Keratinocyte (primary cell): ENCODE results near the gene FUT6. TPM values are rescaled to one million over a fixed set of nuclear protein-coding genes. Genes with fewer than 3 reads are reported as not detected.

Experiments used
- DNase-seq: peaks from one replicate; pipeline ENCODE4 v3.0.0-alpha.2; 2011; ENCODE audit warnings: low read depth, missing footprints, low spot score
- FAIRE-seq: peaks from 2 replicates; lab custom pipeline; 2011; peaks lifted over from hg19 to GRCh38; lab: Jason Lieb, UNC
- H2AFZ ChIP-seq: 2 replicates; pipeline ENCODE4 v1.6.0; 2012; ENCODE audit warnings: low read length, control low read depth, inconsistent platforms; ENCODE audit not compliant: control insufficient read depth
- H3K27ac ChIP-seq: 2 replicates; pipeline ENCODE4 v1.5.1; 2011; ENCODE audit warnings: low read length; ENCODE audit not compliant: control insufficient read depth, insufficient read depth
- H3K27me3 ChIP-seq: 3 replicates; pipeline ENCODE4 v1.6.0; 2011; ENCODE audit warnings: low read length; ENCODE audit not compliant: control insufficient read depth, insufficient read depth; ENCODE audit errors: extremely low read depth
- H3K36me3 ChIP-seq, 2 experiments: 2 replicates in 1 of 2; 3 replicates in 1 of 2; pipeline ENCODE4 v1.5.1; 2011; ENCODE audit warnings: low read length in 2 of 2, mild to moderate bottlenecking in 1 of 2; ENCODE audit not compliant: control insufficient read depth in 2 of 2, insufficient read depth in 2 of 2; ENCODE audit errors: extremely low read depth in 1 of 2
- H3K4me1 ChIP-seq: 3 replicates; pipeline ENCODE4 v1.5.1; 2011; ENCODE audit warnings: low read length; ENCODE audit not compliant: control insufficient read depth, insufficient read depth; ENCODE audit errors: extremely low read depth
- H3K4me2 ChIP-seq: 3 replicates; pipeline ENCODE4 v1.6.0; 2011; ENCODE audit warnings: low read depth, low read length; ENCODE audit not compliant: control insufficient read depth, insufficient read depth; ENCODE audit errors: extremely low read depth
- H3K4me3 ChIP-seq, 3 experiments: fragments of 200-600 bp in 1 of 3; sonication (generic) in 1 of 3; 2 replicates in 2 of 3; 3 replicates in 1 of 3; pipeline ENCODE4 v1.5.1; 2011 to 2016; ENCODE audit warnings: low read length in 3 of 3, mild to moderate bottlenecking in 3 of 3, control low read depth in 2 of 3, inconsistent platforms in 1 of 3, low read depth in 1 of 3, mixed read lengths in 1 of 3, mixed run types in 1 of 3, moderate library complexity in 1 of 3; ENCODE audit not compliant: control insufficient read depth in 2 of 3, insufficient read depth in 2 of 3; ENCODE audit errors: extremely low read depth in 1 of 3
- H3K79me2 ChIP-seq: 2 replicates; pipeline ENCODE4 v1.6.0; 2012; ENCODE audit warnings: low read length; ENCODE audit not compliant: control insufficient read depth, insufficient read depth
- H3K9ac ChIP-seq: 3 replicates; pipeline ENCODE4 v1.6.0; 2011; ENCODE audit warnings: low read length; ENCODE audit not compliant: control insufficient read depth, insufficient read depth; ENCODE audit errors: extremely low read depth
- H3K9me1 ChIP-seq: 3 replicates; pipeline ENCODE4 v1.6.0; 2011; ENCODE audit warnings: low read length; ENCODE audit not compliant: control insufficient read depth, insufficient read depth; ENCODE audit errors: extremely low read depth
- H3K9me3 ChIP-seq: 2 replicates; pipeline ENCODE4 v1.5.1; 2012; ENCODE audit warnings: low read depth, low read length; ENCODE audit not compliant: control insufficient read depth
- H4K20me1 ChIP-seq: 3 replicates; pipeline ENCODE4 v1.6.0; 2011; ENCODE audit warnings: low read length; ENCODE audit not compliant: control insufficient read depth, insufficient read depth; ENCODE audit errors: extremely low read depth
- EZH2 ChIP-seq: IDR thresholded peaks from one replicate; pipeline ENCODE4 v1.6.1; 2012; ENCODE audit warnings: inconsistent platforms, mild to moderate bottlenecking, low read length, moderate library complexity
- dilution Hi-C: fragments of 300-500 bp; cut with MboI; formaldehyde crosslinking; loops from one replicate; pipeline ENCODE4 v1.7.0; 2020; ENCODE audit warnings: low sequenced_read_pairs; ENCODE audit not compliant: extremely low pct_ligation_motif_present
- polyA plus RNA-seq, 5 experiments: library from polyadenylated mRNA; depleted of rRNA in 3 of 5; stranded (reverse) in 3 of 5; stranded (forward) in 1 of 5; unstranded in 1 of 5; fragments of >200 nt; gene quantifications; 1 replicate in 1 of 5; 2 replicates in 3 of 5; 3 replicates in 1 of 5; pipeline versions ENCODE4 v1.2.1 to v1.2.3, GENCODE V29; 2011 to 2012; ENCODE audit warnings: missing spikeins in 2 of 5, low read depth in 1 of 5, low replicate concordance in 1 of 5
- TF ChIP-seq, protein P1 (sequence below), 3 experiments: IDR thresholded peaks in 1 of 3; conservative IDR thresholded peaks in 1 of 3; optimal IDR thresholded peaks in 1 of 3; 2 replicates in 2 of 3; 3 replicates in 1 of 3; pipeline versions ENCODE3 to v1.5.1; 2011; ENCODE audit warnings: low read length in 3 of 3, mild to moderate bottlenecking in 3 of 3, moderate library complexity in 2 of 3, control low read depth in 1 of 3, inconsistent platforms in 1 of 3; ENCODE audit not compliant: insufficient read depth in 2 of 3; ENCODE audit errors: extremely low read depth in 1 of 3

The FUT6 gene
- polyA plus RNA-seq, 1 donor (not counting 4 experiments of a cell fraction or from before 2014, with no cell fraction given): not detected

DNA sequence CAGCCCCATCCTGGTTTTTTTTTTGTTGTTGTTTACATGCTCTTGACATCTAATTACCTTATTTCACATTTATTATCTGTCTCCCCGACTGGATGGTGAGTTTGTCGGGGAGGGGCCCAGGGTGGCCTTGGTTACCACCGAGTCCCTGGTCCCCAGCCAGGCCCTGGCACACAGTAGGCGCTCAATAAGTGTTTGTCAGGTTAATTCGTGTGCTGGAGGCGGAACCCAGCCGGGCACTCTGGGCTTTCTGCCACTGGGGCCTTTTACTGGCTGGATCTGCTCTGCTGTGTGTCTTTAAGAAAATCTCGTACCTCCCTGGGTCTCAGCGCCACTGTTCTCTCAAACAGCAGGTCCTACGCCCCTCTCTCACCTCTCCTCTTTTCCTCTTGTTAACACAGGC is 30.0 kb downstream of the FUT6 start:
- TF ChIP-seq, protein P1, sequence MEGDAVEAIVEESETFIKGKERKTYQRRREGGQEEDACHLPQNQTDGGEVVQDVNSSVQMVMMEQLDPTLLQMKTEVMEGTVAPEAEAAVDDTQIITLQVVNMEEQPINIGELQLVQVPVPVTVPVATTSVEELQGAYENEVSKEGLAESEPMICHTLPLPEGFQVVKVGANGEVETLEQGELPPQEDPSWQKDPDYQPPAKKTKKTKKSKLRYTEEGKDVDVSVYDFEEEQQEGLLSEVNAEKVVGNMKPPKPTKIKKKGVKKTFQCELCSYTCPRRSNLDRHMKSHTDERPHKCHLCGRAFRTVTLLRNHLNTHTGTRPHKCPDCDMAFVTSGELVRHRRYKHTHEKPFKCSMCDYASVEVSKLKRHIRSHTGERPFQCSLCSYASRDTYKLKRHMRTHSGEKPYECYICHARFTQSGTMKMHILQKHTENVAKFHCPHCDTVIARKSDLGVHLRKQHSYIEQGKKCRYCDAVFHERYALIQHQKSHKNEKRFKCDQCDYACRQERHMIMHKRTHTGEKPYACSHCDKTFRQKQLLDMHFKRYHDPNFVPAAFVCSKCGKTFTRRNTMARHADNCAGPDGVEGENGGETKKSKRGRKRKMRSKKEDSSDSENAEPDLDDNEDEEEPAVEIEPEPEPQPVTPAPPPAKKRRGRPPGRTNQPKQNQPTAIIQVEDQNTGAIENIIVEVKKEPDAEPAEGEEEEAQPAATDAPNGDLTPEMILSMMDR (optimal IDR thresholded peaks at IDR 0.05 in 1 of 3, IDR thresholded peaks at IDR 0.05 in 1 of 3, conservative IDR thresholded peaks at IDR 0.05 in 1 of 3; ENCODE audit: extremely low read depth in 1 of 3, insufficient read depth in 2 of 3, low read length in 3 of 3): no peak
- no peak for TF ChIP-seq EZH2
- no peak overlapping the region for H3K4me3 ChIP-seq
- H3K27ac ChIP-seq: no peak overlapping the region

DNA sequence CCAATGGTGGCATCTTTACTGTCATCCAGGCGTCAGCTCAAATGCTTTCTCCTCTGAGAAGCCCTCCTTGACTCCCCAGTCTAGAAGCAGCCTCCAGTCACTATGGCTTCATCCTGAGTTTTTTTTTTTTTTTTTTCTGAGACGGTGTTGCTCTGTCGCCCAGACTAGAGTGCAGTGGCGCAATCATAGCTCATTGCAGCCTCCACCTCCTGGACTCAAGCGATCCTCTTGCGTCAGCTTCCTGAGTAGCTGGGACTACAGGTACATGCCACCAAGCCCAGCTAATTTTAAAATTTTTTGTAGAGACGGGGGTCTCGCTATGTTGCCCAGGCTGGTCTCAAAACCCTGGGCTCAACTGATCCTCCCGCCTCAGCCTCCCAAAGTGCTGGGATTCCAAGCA is 30.4 kb downstream of the FUT6 start:
- H3K27me3 ChIP-seq: peaks cover 27% of the 10 kb centered on the region
- no peak overlapping the region for H2AFZ ChIP-seq
- no peaks in the 10 kb centered on the region for H3K36me3 ChIP-seq
- H3K9ac ChIP-seq: no peak overlapping the region
- TF ChIP-seq, protein P1 (optimal IDR thresholded peaks at IDR 0.05 in 1 of 3, IDR thresholded peaks at IDR 0.05 in 1 of 3, conservative IDR thresholded peaks at IDR 0.05 in 1 of 3; ENCODE audit: extremely low read depth in 1 of 3, insufficient read depth in 2 of 3, low read length in 3 of 3): no peak
- TF ChIP-seq EZH2: no peak
- no peaks in the 10 kb centered on the region for H3K9me3 ChIP-seq
- H3K4me3 ChIP-seq: no peak overlapping the region
- no peaks in the 10 kb centered on the region for H3K9me1 ChIP-seq
- dilution Hi-C loops: no loop called here
- DNase-seq (no peak), FAIRE-seq (no peak)
- no peaks in the 10 kb centered on the region for H3K4me1 ChIP-seq
- no peak overlapping the region for H3K4me2 ChIP-seq
- H3K79me2 ChIP-seq: no peaks in the 10 kb centered on the region
- H4K20me1 ChIP-seq: peaks cover 2% of the 10 kb centered on the region
- no peak overlapping the region for H3K27ac ChIP-seq

More for the DNA sequence above, 30.0 kb downstream of the FUT6 start:
- no peaks in the 10 kb centered on the region for H3K79me2 ChIP-seq
- H3K4me2 ChIP-seq: no peak overlapping the region
- H3K9me1 ChIP-seq: no peaks in the 10 kb centered on the region
- DNase-seq (no peak), FAIRE-seq (no peak)
- H3K36me3 ChIP-seq: no peaks in the 10 kb centered on the region
- peaks cover 2% of the 10 kb centered on the region for H4K20me1 ChIP-seq
- dilution Hi-C loops: no loop called here
- H3K27me3 ChIP-seq: peaks cover 27% of the 10 kb centered on the region
- no peak overlapping the region for H2AFZ ChIP-seq
- no peaks in the 10 kb centered on the region for H3K4me1 ChIP-seq
- no peaks in the 10 kb centered on the region for H3K9me3 ChIP-seq
- H3K9ac ChIP-seq: no peak overlapping the region
